Mesodermal cell (in vitro differentiated cells): ENCODE results near the gene ARRDC5.
"Not testable (repeated sequence)": the region's sequence is repeated elsewhere in the genome, so short reads cannot be mapped to it uniquely, and the experiment has no call there.

Experiments used
- H3K27ac ChIP-seq: 2 replicates; pipeline ENCODE4 v1.7.0; 2013; ENCODE audit warnings: mild to moderate bottlenecking, low read depth, low read length, moderate library complexity; ENCODE audit not compliant: severe bottlenecking
- H3K36me3 ChIP-seq: 2 replicates; pipeline ENCODE4 v1.7.1; 2013; ENCODE audit warnings: mild to moderate bottlenecking, low read length, moderate library complexity; ENCODE audit not compliant: control insufficient read depth, insufficient read depth
- H3K4me1 ChIP-seq: one replicate; pipeline ENCODE4 v1.7.1; 2013; ENCODE audit warnings: mild to moderate bottlenecking, low read length; ENCODE audit not compliant: insufficient read depth, control insufficient read depth, poor library complexity, severe bottlenecking
- H3K4me3 ChIP-seq: 2 replicates; pipeline ENCODE4 v1.7.0; 2013; ENCODE audit warnings: low read length, control low read depth, mild to moderate bottlenecking; ENCODE audit not compliant: insufficient read depth, poor library complexity, severe bottlenecking; ENCODE audit errors: extremely low read depth
- H3K9me3 ChIP-seq: 2 replicates; pipeline ENCODE4 v1.7.1; 2013; ENCODE audit warnings: mild to moderate bottlenecking, low read length, moderate library complexity; ENCODE audit not compliant: control insufficient read depth
- WGBS, 2 experiments: methylation state at CpG; one replicate each; pipeline ENCODE4 v1.1.5; 2013; ENCODE audit warnings: missing lambda C conversion rate in 2 of 2; ENCODE audit not compliant: insufficient coverage in 2 of 2; 5-methylcytosine and 5-hydroxymethylcytosine counted together

Gene ARRDC5

DNA sequence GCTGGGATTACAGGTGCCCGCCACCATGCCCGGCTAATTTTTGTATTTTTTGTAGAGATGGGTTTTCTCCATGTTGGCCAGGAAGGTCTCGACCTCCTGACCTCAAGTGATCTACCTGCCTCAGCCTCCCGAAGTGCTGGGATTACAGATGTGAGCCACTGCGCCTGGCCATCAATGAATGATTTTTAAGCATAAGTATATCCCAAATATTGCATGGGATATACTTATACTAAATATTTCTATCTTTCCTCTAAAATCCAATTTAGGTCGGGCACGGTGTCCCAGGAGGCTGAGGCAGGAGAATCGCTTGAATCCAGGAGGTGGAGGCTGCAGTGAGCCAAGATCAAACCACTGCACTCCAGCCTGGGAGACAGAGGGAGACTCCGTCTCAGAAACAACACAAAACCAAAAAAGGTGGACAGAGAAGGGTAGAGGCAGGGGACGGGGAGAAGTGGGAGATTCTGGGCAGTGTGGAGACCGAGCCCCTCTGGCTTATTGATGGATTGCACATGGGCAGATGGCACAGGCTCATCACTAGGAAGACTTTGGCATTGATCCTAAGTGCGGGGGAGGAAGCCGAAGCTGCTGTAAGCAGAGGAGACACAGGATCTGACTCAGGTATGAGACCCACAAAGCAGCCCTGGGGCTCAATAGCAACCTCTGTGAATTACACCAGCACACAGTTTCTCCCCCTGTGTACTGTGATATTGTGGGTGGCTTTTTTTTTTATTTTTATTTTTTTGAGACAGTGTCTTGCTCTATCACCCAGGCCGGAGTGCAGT, 13.5 kb downstream of the ARRDC5 start:
- WGBS, 2 experiments: 97 to 100% methylated on average over 6 of the region's 14 CpGs
- H3K27ac ChIP-seq: no peak overlapping the region
- H3K36me3 ChIP-seq: no peaks in the 10 kb centered on the region
- H3K9me3 ChIP-seq: no peaks in the 10 kb centered on the region
- H3K4me1 ChIP-seq: peaks cover 2% of the 10 kb centered on the region
- H3K4me3 ChIP-seq: no peak overlapping the region

DNA sequence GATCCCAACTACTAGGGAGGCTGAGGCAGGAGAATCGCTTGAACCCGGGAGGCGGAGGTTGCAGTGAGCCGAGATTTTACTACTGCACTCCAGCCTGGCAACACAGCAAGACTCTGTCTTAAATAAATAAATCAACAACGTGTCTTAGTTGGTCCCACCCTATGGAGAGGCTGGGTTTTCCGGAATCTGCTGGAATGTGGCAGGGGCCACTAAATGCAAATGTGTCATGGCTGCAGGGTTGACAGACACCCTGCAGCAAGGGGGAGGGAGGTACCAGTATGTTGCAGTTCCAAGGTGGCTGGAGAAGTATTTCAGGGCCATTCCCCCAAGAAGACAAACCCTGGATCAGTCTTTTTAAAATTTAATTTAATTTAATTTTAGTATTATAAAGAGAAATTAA, 14.9 kb downstream of the ARRDC5 start:
- not testable (repeated sequence) for H3K4me3 ChIP-seq, H3K36me3 ChIP-seq, H3K4me1 ChIP-seq, H3K27ac ChIP-seq, H3K9me3 ChIP-seq
- no CpG with 5 or more reads among the region's 6 CpGs for WGBS, 2 experiments

DNA sequence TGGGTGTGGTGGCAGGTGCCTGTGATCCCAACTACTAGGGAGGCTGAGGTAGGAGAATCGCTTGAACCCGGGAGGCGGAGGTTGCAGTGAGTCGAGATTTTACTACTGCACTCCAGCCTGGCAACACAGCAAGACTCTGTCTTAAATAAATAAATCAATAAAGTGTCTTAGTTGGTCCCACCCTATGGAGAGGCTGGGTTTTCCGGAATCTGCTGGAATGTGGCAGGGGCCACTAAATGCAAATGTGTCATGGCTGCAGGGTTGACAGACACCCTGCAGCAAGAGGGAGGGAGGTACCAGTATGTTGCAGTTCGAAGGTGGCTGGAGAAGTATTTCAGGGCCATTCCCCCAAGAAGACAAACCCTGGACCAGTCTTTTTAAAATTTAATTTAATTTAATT, 17.7 kb downstream of the ARRDC5 start:
- H3K4me3 ChIP-seq, H3K9me3 ChIP-seq, H3K4me1 ChIP-seq, H3K36me3 ChIP-seq, H3K27ac ChIP-seq: not testable (repeated sequence)
- no CpG with 5 or more reads among the region's 6 CpGs for WGBS, 2 experiments

DNA sequence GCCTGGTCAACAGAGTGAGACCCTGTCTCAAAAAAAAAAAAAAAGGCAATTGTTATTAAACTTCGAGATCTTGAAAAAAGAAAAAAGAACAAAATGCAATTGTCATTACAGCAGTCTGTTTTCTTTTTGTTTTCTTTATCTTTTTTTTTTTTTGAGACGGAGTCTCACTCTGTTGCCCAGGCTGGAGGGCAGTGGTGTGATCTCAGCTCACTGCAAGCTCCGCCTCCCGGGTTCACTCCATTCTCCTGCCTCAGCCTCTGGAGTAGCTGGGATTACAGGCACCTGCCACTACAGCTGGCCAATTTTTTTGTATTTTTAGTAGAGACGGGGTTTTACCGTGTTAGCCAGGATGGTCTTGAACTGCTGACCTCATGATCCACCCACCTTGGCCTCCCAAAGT, 19.8 kb downstream of the ARRDC5 start:
- H3K36me3 ChIP-seq, H3K4me1 ChIP-seq, H3K9me3 ChIP-seq, H3K4me3 ChIP-seq, H3K27ac ChIP-seq: not testable (repeated sequence)
- WGBS, 2 experiments: 94 to 98% methylated on average over 4 to 5 of the region's 6 CpGs

DNA sequence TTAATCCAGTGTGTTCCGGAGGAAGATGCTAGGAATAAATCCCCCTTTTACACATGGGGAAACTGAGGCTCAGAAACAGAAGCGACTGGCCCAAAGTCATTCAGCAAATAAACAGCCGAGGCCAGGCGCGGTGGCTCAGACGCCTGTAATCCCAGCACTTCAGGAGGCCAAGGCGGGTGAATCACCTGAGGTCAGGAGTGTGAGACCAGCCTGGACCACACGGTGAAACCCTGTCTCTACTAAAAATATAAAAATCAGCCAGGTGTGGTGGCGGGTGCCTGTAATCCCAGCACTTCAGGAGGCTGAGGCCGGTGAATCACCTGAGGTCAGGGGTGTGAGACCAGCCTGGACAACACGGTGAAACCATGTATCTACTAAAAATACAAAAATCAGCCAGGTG, 23.7 kb downstream of the ARRDC5 start:
- Histone ChIP-seq H3K4me3 (no peak overlapping the region), H3K36me3 (no peaks in the 10 kb centered on the region), H3K27ac (no peak overlapping the region), H3K4me1 (peaks cover 12% of the 10 kb centered on the region), H3K9me3 (no peaks in the 10 kb centered on the region)
- WGBS, 2 experiments: 90 to 96% methylated on average over 8 to 11 of the region's 11 CpGs

DNA sequence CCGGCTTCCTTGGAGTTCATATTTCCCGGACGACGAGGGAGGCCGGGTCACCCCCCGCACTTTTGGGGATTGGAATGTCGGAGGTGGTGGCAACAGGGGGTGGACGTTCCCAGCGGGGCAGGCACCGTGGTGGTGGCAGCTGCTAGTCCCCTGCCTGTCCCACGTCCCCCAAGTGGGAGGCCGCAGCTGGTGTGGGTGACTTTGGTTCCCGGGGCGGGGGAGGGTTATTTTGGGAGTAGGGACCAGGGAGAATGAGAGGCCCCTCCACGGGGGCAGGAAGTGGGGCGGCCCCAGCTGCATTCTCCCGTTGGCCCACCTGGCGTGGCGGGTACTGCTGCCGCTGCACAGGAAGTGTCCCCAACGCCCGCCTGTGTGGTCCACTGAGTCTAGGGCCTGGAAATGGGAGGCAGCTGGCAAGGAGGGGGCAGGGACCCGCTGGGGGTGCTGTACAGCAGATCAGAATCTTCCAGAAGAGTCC, 24.2 kb downstream of the ARRDC5 start:
- Histone ChIP-seq H3K36me3 (no peaks in the 10 kb centered on the region), H3K27ac (peak overlapping the region; percentile 66), H3K4me1 (peaks cover 12% of the 10 kb centered on the region), H3K9me3 (no peaks in the 10 kb centered on the region), H3K4me3 (no peak overlapping the region)
- 68 to 78% methylated on average over 9 to 13 of the region's 23 CpGs for WGBS, 2 experiments

DNA sequence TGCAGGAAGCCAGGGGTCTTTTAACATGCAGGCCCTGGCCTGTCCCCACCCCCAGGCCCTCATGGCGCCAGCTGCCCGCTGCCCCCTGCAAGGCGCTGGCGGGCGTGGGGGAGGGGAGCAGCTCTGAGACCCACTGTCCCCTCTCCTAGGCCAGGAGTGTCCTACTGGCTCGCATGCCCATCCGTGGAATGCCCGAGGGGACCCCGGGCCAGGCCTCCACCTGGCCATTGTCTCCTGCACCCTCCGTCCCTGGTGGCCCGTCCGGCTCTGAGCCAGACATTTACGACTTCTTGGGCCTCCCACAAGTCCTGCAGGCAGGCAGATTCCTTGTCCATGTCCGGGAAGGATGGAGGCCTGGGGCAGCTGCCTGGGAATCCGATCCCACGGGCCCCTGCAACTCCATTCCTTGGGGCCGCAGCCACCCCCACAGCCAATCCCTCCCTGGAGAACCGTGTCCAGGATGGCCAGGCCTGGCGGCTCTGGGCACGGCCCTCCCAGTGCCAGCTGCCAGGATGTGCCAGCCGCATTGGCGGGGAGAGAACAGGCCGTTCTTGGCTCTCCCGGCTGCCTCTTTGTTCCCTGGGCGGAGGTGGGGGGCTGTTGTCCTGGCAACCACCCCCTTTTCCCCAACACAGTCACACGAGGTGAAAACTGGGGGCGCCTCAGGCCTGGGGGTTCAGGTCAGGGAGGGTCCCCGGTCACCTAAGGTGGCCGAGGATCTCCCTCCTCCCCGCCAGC, 24.8 kb downstream of the ARRDC5 start:
- Histone ChIP-seq H3K4me1 (peaks cover 12% of the 10 kb centered on the region), H3K27ac (peak overlapping the region; percentile 66), H3K9me3 (no peaks in the 10 kb centered on the region), H3K36me3 (no peaks in the 10 kb centered on the region), H3K4me3 (no peak overlapping the region)
- WGBS, 2 experiments: 47 to 55% methylated on average over 24 to 25 of the region's 30 CpGs

DNA sequence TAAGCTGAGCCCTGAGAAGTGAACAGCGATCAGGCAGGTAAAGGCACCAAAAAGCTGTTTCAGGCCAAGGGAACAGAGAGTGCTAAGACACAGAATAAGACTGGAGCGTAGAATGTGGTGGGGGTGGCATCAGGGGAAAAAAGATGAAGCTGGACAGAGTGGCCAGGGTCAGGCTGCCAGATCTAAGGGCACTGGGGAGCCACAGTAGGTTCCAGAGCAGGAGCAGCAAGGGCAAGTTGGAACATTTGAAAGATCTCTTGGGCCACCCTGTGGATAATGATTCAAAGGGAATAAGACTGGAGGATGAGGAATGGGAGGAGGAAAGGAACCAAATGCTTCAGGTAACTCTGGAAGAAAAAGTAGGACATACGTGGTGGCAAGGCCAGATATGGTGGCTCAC, 28.8 kb downstream of the ARRDC5 start:
- WGBS, 2 experiments: 94 to 97% methylated on average over 3 of the region's 3 CpGs
- Histone ChIP-seq H3K9me3 (no peaks in the 10 kb centered on the region), H3K27ac (no peak overlapping the region), H3K36me3 (no peaks in the 10 kb centered on the region), H3K4me1 (peaks cover 19% of the 10 kb centered on the region), H3K4me3 (no peak overlapping the region)

DNA sequence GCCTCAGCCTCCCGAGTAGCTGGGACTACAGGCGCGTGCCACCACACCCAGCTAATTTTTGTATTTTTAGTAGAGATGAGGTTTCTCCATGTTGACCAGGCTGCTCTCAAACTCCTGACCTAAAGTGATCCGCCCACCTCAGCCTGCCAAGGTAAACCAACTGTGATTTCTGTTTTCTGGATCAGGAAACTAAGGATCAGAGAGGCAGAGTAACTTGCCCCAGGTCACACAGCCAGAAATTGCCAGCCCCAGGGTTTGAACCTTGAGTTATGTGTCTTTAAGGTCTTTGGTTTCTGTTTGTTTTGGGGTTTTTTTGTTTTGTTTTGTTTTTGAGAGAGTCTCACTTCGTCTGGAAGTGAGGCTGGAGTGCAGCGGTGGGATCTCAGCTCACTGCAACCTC, 31.0 kb downstream of the ARRDC5 start:
- Histone ChIP-seq H3K4me3 (no peak overlapping the region), H3K27ac (no peak overlapping the region), H3K9me3 (no peaks in the 10 kb centered on the region), H3K36me3 (no peaks in the 10 kb centered on the region), H3K4me1 (peaks cover 7% of the 10 kb centered on the region)
- 86 to 100% methylated on average over 1 to 3 of the region's 6 CpGs for WGBS, 2 experiments

DNA sequence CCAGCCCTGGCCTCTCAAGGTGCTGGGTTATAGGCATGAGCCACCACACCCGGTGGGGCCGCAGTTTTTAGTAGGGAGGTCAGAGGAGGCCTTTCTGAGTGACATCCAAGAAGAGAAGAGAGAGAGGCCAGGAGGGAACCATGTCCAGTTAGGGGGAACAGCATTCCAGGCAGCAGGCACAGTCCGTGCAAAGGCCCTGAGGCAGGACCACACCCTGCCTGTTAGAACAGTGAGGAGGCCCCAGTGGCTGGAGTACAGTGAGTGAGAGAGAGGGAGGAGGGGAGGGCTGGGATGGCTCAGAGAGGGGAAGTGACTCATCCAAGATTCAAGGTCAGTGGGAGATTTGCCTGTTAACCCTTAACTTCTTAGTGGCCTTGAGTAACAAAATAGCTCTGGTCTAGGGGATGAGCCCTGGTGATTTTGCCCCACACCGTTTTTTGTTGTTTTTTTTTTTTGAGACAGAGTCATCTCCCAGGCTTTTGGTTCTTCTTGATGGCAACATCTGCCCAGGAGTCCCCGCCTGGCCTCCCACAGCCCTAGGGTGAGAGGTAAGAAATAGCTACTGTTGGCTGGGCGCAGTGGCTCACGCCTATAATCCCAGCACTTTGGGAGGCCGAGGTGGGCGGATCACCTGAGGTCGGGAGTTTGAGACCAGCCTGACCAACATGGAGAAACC, 32.5 kb downstream of the ARRDC5 start:
- WGBS, 2 experiments: 76 to 82% methylated on average over 3 to 4 of the region's 10 CpGs
- H3K4me3 ChIP-seq: no peak overlapping the region
- H3K27ac ChIP-seq: peak overlapping the region; percentile 80
- H3K36me3 ChIP-seq: peaks cover 5% of the 10 kb centered on the region
- H3K4me1 ChIP-seq: peaks cover 12% of the 10 kb centered on the region
- no peaks in the 10 kb centered on the region for H3K9me3 ChIP-seq
